Bronchus fibroblast of lung (primary cell): ENCODE measurements around the gene PHF24. TPM values are rescaled to one million over a fixed set of nuclear protein-coding genes. Genes with fewer than 3 reads are reported as not detected.

ENCODE experiments used
- total RNA-seq: library from RNA; depleted of rRNA; stranded (reverse); fragments of >200 nt; gene quantifications from 2 replicates; pipeline ENCODE4 v1.2.3, GENCODE V29; 2015

Gene PHF24
- total RNA-seq = 0.17 and 0.74 TPM in 2 replicates

GRCh38 chr9:34957492-34958410, at the start of gene PHF24:
PHF24 (plus strand) TSS chr9:34958285; CDS start chr9:34971299, 13,014 bp downstream.

GRCh38 chr9:34989003-34989945, 31.2 kb downstream of the PHF24 start, which contains the start of gene DNAJB5:
DNAJB5 (plus strand) TSS chr9:34989745; CDS start chr9:34990631, 886 bp downstream.

Other genes with a start within 250 kb of the PHF24 start
- gene CCL21, start 248.1 kb upstream of the PHF24 start, total RNA-seq = not detected in 2 replicates
- gene DNAJB5, start 31.5 kb downstream of the PHF24 start, total RNA-seq = 11.1 and 12.9 TPM in 2 replicates
- gene VCP, start 114.3 kb downstream of the PHF24 start, total RNA-seq = 266 and 279 TPM in 2 replicates
- gene FANCG, start 121.7 kb downstream of the PHF24 start, total RNA-seq = 47.9 and 48.5 TPM in 2 replicates
- gene PIGO, start 138.3 kb downstream of the PHF24 start, total RNA-seq = 22.4 and 26.3 TPM in 2 replicates
- 225 and 245 TPM in 2 replicates for gene STOML2, start 144.8 kb downstream of the PHF24 start, total RNA-seq
- gene ATOSB, start 157.6 kb downstream of the PHF24 start, total RNA-seq = 11.3 and 15.8 TPM in 2 replicates
- gene UNC13B, start 203.7 kb downstream of the PHF24 start, total RNA-seq = 11.1 and 11.3 TPM in 2 replicates